ENCODE data around the gene GOSR2.
A peak's percentile ranks its signal among the peaks of the same experiment; 100 is the strongest.
"Not testable (repeated sequence)": the region's sequence is repeated elsewhere in the genome, so short reads cannot be mapped to it uniquely, and the experiment has no call there.

GOSR2 gene

GRCh38 chr17:46915596-46915995 is 7.4 kb upstream of the GOSR2 start:
- no peak overlapping the region for H3K4me3 ChIP-seq (replicated peaks; ENCODE audit: low read depth, low read length)
- TF ChIP-seq, protein P1, sequence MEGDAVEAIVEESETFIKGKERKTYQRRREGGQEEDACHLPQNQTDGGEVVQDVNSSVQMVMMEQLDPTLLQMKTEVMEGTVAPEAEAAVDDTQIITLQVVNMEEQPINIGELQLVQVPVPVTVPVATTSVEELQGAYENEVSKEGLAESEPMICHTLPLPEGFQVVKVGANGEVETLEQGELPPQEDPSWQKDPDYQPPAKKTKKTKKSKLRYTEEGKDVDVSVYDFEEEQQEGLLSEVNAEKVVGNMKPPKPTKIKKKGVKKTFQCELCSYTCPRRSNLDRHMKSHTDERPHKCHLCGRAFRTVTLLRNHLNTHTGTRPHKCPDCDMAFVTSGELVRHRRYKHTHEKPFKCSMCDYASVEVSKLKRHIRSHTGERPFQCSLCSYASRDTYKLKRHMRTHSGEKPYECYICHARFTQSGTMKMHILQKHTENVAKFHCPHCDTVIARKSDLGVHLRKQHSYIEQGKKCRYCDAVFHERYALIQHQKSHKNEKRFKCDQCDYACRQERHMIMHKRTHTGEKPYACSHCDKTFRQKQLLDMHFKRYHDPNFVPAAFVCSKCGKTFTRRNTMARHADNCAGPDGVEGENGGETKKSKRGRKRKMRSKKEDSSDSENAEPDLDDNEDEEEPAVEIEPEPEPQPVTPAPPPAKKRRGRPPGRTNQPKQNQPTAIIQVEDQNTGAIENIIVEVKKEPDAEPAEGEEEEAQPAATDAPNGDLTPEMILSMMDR (IDR thresholded peaks at IDR 0.05; ENCODE audit: low read depth, low read length, missing control alignments) = no peak
- DNase-seq (ENCODE audit: extremely low read depth, low read depth) = no peak

DNA sequence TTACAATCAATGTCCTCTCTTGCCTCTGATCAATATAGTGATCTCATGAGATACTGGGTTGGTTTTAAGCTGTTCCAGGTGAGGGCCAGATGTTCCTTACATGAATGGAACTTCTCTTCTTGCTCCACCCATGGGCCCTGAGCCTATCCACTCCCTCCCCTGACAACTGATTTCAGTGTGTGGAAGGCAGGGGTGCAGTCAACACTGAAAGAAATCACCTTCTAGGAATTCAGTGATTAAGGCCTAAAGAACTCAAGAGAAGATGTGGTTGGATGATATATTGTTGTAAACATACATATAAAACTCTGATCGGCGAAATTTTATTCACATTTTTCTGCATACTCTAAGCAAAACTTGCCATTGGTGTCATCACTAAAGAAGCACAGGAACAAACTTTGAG is 6.7 kb upstream of the GOSR2 start:
- TF ChIP-seq, protein P1 (IDR thresholded peaks at IDR 0.05; ENCODE audit: low read depth, low read length, missing control alignments) = no peak
- no peak overlapping the region for H3K4me3 ChIP-seq (replicated peaks; ENCODE audit: low read depth, low read length)
- no peak for DNase-seq (ENCODE audit: extremely low read depth, low read depth)

GRCh38 chr17:46916623-46917022 is 6.3 kb upstream of the GOSR2 start:
- H3K4me3 ChIP-seq (replicated peaks; ENCODE audit: low read depth, low read length) = no peak overlapping the region
- TF ChIP-seq, protein P1 (IDR thresholded peaks at IDR 0.05; ENCODE audit: low read depth, low read length, missing control alignments) = no peak

GRCh38 chr17:46917041-46917440 is 5.9 kb upstream of the GOSR2 start:
- TF ChIP-seq, protein P1 (IDR thresholded peaks at IDR 0.05; ENCODE audit: low read depth, low read length, missing control alignments) = no peak
- no peak overlapping the region for H3K4me3 ChIP-seq (replicated peaks; ENCODE audit: low read depth, low read length)
- no peak for DNase-seq (ENCODE audit: extremely low read depth, low read depth)

More at GRCh38 chr17:46916623-46917022, 6.3 kb upstream of the GOSR2 start:
- no peak for DNase-seq (ENCODE audit: extremely low read depth, low read depth)

- no peak for DNase-seq (ENCODE audit: extremely low read depth, low read depth)
- TF ChIP-seq, protein P1 (IDR thresholded peaks at IDR 0.05; ENCODE audit: low read depth, low read length, missing control alignments) = no peak
- H3K4me3 ChIP-seq (replicated peaks; ENCODE audit: low read depth, low read length) = no peak overlapping the region
Observed at GRCh38 chr17:46917516-46917915, 5.4 kb upstream of the GOSR2 start.

GRCh38 chr17:46921962-46922361 is 998 bp upstream of the GOSR2 start:
- DNase-seq (ENCODE audit: extremely low read depth, low read depth) = not testable (repeated sequence)
- H3K4me3 ChIP-seq (replicated peaks; ENCODE audit: low read depth, low read length) = peak overlapping the region; percentile 90

DNA sequence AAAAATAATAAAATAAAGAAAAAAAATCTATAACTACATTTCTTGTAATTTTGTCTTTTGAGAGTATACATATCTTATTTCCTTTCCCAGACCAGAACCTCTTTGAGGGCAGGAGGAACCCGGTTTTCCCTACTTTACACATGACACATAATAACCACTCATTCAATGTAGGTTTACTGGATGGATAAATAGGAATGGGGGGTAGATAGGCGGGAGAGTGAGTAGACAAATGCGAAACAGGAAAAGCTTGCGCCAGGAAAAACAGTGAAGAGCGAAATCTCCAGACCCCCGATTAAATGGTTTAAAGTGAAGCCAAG is 515 bp upstream of the GOSR2 start:
- TF ChIP-seq, protein P1 (IDR thresholded peaks at IDR 0.05; ENCODE audit: low read depth, low read length, missing control alignments) = no peak
- no peak for DNase-seq (ENCODE audit: extremely low read depth, low read depth)
- H3K4me3 ChIP-seq (replicated peaks; ENCODE audit: low read depth, low read length) = peak overlapping the region; percentile 90

Measured in HFF-Myc (cell line).